GM19397 (cell line): ENCODE measurements around the gene SIL1.

Experiments
- ATAC-seq: cut with Tn5 transposase; IDR thresholded peaks from one replicate; pipeline ENCODE4 v1.9.1; 2021; ENCODE audit warnings: mild to moderate bottlenecking, moderate library complexity; ENCODE audit not compliant: unreplicated experiment

Gene SIL1

DNA sequence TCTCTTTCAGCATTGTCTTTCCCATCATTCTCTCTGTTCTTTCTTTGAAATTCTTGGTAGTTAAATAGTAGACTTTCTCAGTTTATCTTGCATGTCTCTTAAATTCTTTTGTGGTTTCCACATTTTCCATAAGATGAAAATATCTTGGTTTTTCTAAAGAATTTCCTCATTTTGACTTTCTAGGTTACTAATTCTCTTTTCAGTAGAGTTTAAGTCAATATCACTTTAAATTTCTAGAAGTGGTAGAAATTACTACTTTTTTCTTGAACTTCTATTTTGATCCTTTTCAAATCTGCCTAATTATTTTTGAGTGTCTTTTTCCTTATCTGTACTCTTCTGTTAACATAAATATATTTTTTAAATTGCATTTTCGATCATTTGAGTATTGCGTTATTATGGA lies 299.4 kb downstream of the SIL1 start:
- no peak for ATAC-seq

DNA sequence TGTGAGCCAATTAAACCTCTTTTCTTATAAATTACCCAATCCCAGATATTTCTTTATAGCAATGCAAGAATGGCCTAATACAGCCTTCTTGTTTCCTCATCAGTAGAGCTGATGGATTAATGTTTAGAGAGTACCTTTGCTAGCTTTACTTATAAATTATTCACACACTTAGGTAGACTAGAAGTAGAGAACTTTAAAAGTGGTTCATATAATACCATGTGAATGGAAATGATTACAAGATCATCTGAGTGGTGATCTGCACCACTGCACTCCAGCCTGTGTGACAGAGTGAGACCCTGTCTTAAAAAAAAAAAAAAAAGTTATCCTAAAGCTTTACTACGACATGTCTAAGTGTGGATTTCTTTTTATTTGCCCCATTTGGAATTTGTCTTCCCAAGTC lies 299.9 kb downstream of the SIL1 start:
- ATAC-seq: no peak
